Smooth muscle cell of trachea (primary cell): Measurements from ENCODE around the gene ZCCHC18. TPM values are rescaled to one million over a fixed set of nuclear protein-coding genes. Genes with fewer than 3 reads are reported as not detected.

Experiments used
- total RNA-seq: library from RNA; depleted of rRNA; stranded (reverse); fragments of >200 nt; gene quantifications from 2 replicates; pipeline ENCODE4 v1.2.1, GENCODE V29; 2014

The ZCCHC18 gene
- total RNA-seq = 0.33 TPM in 1 of 2 replicates, not detected in the other

GRCh38 chrX:104112326-104112951 lies at the start of gene ZCCHC18:
Gene ZCCHC18, plus strand, starts transcription at chrX:104112523. Its CDS starts 1,589 bp downstream, at chrX:104114112.

GRCh38 chrX:104075778-104076445 lies 36.4 kb upstream of the ZCCHC18 start, which contains the start of gene TMSB15C:
Gene TMSB15C, minus strand, starts transcription at chrX:104076236.

GRCh38 chrX:104156630-104157529 lies 44.6 kb downstream of the ZCCHC18 start, which contains the start of gene SLC25A53:
Gene SLC25A53, minus strand, starts transcription at chrX:104157009. Its CDS starts 51,752 bp downstream, at chrX:104105257.

Other genes with a start within 250 kb of the ZCCHC18 start
- gene TMSB15B, start 149.9 kb upstream of the ZCCHC18 start, total RNA-seq = 3.0 and 9.9 TPM in 2 replicates
- gene H2BW1, start 98.8 kb upstream of the ZCCHC18 start, total RNA-seq = not detected in 2 replicates
- gene H2BW2, start 72.6 kb upstream of the ZCCHC18 start, total RNA-seq = under 0.01 TPM in 1 of 2 replicates, not detected in the other
- 2.5 and 3.8 TPM in 2 replicates for gene TMSB15C, start 36.3 kb upstream of the ZCCHC18 start, total RNA-seq
- gene SLC25A53, start 44.5 kb downstream of the ZCCHC18 start, total RNA-seq = 12.7 and 17.0 TPM in 2 replicates
- 13.7 and 16.7 TPM in 2 replicates for gene FAM199X, start 53.9 kb downstream of the ZCCHC18 start, total RNA-seq
- not detected in 2 replicates for gene ESX1, start 142.4 kb downstream of the ZCCHC18 start, total RNA-seq